Measurements from ENCODE around the gene TTC39A.

Gene TTC39A

GRCh38 chr1:51330331-51331201 lies at the start of gene TTC39A:
Gene TTC39A (minus strand): TSS chr1:51330562. CDS start chr1:51330477, 85 bp downstream.
- DNase-seq, result no peak

- no peak for DNase-seq
Observed at GRCh38 chr1:51378871-51379270, 48.5 kb upstream of the TTC39A start.

DNA sequence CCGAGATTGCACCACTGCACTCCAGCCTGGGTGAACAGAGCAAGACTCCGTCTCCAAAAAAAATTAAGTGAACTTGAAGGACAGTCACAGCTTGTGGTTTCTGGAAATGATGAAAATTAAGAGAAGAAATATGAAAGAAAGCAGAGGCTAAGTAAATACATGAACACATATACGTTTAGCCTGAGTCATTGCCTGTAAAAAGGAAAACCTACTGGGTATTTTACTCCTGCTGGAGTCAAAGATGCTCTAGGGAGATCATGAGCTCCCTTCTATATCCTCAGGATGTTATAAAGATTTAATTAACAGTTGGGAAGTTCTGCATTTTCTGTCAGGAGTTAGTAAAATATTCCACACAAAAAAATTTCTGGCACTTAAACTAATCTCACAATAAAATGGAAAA lies 43.5 kb upstream of the TTC39A start:
- DNase-seq, result no peak

- DNase-seq, result no peak
Observed at GRCh38 chr1:51372561-51372960, 42.2 kb upstream of the TTC39A start.

DNA sequence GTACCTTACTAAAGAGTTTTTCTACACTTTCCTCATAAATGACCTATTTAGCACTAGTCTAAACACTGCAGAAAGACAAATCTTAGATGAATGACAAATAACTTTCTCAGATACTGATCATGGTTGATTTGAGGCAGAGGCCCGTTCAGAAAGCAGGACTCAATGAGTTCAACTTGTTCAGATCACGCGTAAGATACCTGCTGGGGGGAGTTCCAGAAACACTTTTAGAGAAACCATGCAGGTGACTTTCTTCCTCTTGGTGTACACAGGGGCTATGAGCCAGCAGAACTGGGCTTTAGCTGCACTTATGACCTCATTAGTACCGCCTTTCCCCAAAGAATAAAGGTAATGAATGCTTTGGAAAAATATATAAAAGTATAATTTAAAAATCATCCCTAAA lies 38.8 kb upstream of the TTC39A start:
- no peak for DNase-seq

- DNase-seq, result no peak
Observed at GRCh38 chr1:51365774-51366173, 35.4 kb upstream of the TTC39A start.

DNA sequence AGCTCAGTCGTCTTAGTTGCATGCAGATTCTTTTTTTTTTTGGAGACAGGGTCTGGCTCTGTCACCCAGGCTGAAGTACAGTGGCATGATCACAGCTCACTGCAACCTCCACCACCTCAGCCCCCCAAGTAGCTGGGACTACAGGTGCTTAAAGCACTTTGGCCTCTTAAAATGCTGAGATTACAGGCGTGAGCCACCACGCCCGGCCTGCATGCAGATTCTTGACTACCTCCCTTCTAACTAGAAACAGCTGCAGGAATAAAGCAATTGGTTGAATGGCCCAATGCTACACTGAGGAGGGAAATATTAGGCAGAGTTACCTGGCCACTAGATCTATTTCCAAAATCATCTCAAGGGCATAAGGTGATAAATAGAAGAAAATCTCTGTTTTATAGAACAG lies 29.5 kb upstream of the TTC39A start:
- DNase-seq, result no peak

- DNase-seq, result no peak
Observed at GRCh38 chr1:51355382-51355781, 25.0 kb upstream of the TTC39A start.

- no peak for DNase-seq
Observed at GRCh38 chr1:51354416-51354815, 24.1 kb upstream of the TTC39A start.

DNA sequence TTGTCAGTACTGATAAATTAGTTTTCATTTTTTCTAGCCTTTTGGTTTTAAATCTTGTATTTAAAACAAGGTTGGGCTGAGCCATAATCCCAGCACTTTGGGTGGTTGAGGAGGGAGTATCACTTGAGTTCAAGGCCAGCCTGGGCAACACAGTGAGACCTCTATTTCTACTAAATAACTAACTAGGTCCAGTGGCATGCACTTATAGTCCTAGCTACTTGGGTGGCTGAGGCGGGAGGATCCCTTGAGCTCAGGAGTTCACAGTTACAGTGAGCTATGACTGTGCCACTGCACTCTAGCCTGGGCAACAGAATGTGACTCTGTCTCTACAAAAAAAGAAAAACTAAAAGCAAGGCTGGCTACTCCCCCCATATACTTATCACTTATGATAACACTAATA lies 21.5 kb upstream of the TTC39A start:
- no peak for DNase-seq

DNA sequence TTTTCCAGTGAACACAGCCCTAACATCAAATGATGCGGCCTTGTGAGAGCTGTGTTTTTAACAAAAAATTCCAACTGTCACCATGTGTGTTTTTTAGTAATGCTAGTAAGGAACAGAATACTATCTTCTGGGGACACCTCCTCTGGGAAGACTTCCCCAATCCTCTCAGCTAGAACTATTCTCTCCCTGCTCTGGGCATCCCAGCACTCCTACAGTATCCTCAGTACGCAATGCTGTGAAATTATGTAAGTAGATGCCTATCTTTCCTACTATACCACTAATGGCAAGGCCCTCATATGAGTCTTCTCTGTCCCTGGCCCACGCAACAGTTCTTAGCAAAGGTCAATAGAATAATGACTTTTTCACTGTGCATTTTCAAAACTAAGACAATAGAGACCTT lies 19.5 kb upstream of the TTC39A start:
- DNase-seq, result no peak

GRCh38 chr1:51348147-51348527 lies 17.8 kb upstream of the TTC39A start:
- no peak for DNase-seq

GRCh38 chr1:51347398-51348146 lies 17.2 kb upstream of the TTC39A start:
- DNase-seq, result no peak

DNA sequence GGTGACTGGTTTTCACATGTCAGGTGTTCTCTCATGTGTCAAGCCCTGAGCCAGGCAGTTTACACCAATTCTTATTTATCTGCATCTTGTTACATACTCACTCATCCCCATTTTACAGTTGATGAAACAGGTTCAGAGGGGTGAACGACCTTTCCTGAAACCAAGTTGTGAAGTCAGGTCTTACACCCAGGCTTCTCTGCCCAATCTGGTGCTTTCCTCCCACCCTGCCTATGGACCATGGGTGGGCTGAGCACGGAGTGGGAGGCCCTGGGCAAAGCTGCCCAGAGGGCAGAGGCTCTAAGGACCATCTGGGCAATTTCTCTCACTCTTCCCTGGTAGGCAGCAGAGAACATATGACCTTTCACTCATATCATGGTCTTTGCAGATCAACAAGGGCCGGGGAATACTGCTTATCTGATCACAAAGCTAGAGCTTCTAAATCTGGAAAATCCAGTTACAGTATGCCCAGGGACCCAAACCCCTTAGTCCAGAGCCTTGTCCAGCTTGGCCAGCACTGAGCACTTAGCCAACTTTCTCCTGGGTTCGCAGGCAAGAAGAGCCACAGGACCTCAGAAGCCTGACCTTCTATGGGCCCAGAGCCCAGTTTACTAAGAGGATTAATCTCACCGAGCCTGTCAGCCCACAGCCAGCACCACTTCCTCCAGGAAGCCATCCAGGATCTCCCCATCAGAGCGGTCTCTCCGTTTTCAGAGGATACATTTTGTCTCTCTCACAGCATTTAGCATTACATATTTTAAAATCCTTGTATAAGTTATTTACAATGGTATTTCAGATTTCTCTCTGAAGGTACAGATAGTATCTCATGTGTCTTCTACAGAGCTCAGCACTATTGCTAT lies 16.0 kb upstream of the TTC39A start:
- DNase-seq, result no peak

DNA sequence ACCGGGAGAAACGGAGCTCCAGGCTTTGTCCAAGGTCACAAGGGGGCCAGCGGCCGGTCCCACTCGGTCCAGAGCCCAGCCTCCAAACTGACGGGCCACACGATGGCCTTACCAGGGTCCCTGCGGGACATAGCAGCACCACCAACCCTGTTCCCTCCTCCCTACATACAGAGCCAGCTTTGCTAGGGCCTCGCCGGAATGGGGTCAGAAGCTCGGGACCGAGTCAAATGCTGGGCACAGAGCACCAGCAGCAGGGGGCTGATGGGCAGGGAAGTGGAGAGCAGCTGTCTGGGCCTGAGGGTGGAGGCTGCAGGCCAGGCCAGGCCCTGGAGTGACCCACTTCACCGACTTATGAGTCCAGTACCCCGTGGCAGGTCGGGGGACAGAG lies 14.9 kb upstream of the TTC39A start:
- DNase-seq, result no peak

DNA sequence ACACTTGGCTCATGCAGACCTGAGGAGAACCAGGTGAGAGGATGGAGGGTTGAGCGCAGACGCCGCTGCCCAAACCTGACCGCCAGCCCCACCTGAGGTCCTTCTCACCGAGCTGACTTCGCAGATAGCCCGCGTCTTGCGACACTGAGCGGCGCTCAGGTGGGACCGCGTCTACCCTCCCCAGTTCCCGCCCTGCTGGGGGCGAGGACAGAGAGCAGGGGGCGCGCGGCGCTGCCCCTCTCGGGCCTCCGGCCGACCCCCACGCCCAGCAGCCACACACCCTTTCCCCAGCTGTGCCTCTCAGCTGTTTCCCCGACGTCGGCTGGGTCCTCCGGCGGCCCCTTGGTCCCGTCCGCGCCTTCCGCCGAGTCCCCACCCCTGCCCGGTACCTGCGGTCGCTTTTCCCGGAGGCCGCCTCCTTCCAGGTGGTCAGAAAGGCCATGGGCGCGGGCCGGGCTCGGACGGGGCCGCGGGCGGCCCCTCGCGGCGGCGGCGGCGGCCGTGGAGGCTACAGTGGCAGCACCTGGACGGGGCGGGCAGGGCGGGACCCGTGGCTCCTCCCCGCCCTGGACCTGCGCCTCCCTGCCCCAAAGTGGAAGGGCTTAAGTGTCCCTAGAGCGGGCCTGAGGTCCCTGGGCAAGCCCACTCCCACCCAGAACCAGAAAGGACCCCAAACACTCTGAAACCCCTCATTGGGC lies 14.4 kb upstream of the TTC39A start:
- DNase-seq, result no peak

DNA sequence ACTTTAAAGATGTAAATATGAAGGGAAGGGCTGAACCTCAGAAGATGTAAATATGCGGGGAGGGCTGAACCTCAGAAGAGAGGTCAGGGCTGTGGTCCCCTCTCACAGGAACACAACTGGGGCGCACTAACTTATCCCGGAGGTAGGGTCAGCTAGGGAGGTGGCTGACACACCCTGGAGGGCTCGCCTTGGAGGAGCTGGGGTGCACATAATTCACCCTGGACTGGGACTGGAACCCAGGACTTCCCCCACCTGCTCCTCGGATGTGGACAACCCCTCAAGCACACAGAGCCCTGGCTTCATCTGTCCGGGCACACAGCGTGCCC lies 13.9 kb upstream of the TTC39A start:
- DNase-seq, result no peak

- DNase-seq, result no peak
Observed at GRCh38 chr1:51343624-51344023, 13.3 kb upstream of the TTC39A start.

DNA sequence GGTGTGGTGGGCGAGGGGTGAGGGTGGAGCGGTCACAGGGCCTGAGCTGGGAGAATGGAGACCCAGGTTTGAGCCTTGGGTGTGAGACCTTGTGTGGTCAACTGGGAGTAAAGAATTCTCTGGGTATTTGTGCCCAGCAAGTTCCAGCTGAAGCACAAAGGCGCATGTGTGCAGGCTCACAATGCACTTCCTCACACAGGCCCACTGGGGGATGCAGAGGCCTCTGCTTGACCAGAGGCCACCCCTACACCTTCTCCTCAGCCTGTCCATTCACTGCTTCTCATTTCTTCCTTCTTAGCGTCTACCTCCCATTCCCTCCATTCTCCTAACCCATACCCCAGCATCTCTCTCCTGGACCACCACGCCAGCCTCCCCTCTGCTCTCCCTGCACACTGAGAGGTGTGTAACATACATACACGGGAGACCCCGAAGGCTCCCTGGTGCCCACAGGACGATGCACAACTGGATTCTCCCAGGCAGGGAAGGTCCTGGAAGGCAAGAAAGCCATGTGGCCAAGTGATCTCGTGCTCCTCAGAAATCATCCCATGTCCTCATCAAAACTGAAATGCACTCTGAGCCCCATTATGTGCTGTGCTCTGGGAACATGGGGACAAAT lies 12.3 kb upstream of the TTC39A start:
- no peak for DNase-seq

GRCh38 chr1:51341876-51342496 lies 11.6 kb upstream of the TTC39A start:
- DNase-seq, result no peak

GRCh38 chr1:51340380-51340779 lies 10.0 kb upstream of the TTC39A start:
- no peak for DNase-seq

DNA sequence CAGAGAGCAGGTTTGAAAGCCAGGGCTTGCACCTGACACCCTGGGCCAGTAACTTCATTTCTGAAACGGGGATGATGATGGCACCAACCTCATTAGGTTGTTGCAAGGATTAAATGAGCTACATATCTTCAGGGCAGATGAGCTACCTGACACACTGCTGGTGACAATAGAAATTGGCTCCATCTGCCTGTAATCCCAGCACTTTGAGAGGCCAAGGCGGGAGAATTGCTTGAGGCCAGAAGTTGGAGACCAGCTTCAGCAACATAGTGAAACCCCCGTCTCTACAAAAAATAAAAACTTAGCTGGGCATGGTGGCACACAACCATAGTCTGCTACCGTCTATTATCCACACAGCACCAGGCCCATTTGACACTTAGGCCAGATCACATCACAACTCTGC lies 6.3 kb upstream of the TTC39A start:
- no peak for DNase-seq

Measured in right forelimb (tissue), 1 donor.